ENCODE data around the gene POLD1.

POLD1 gene

GRCh38 chr19:50399368-50399745, 15.2 kb downstream of the POLD1 start:
- no peak overlapping the region for H3K27ac ChIP-seq (replicated peaks)
- DNase-seq (ENCODE audit: low read depth in 1 of 2, low spot score in 1 of 2): no peak
- H3K4me3 ChIP-seq (replicated peaks; ENCODE audit: insufficient read depth, low read length): no peak overlapping the region
- no peaks in the 10 kb centered on the region for H3K27me3 ChIP-seq (ENCODE audit: insufficient read depth, poor library complexity, severe bottlenecking)
- TF ChIP-seq POLR2AphosphoS5 (IDR thresholded peaks at IDR 0.05; ENCODE audit: low read depth) (no peak), CTCF (IDR thresholded peaks at IDR 0.05; ENCODE audit: insufficient read depth, low read length) (no peak), SPI1 (IDR thresholded peaks at IDR 0.05; ENCODE audit: borderline replicate concordance, low read depth) (no peak), REST (IDR thresholded peaks at IDR 0.05; ENCODE audit: insufficient replicate concordance, low read depth) (no peak), GABPA (IDR thresholded peaks at IDR 0.05; ENCODE audit: low read depth) (no peak)

- no peak for DNase-seq (ENCODE audit: low read depth in 1 of 2, low spot score in 1 of 2)
- TF ChIP-seq SPI1 (IDR thresholded peaks at IDR 0.05; ENCODE audit: borderline replicate concordance, low read depth): no peak
Observed at GRCh38 chr19:50401605-50402450, 17.7 kb downstream of the POLD1 start.

GRCh38 chr19:50402544-50403301, 18.6 kb downstream of the POLD1 start:
- H3K27me3 ChIP-seq (ENCODE audit: insufficient read depth, poor library complexity, severe bottlenecking): no peaks in the 10 kb centered on the region
- no peak for DNase-seq (ENCODE audit: low read depth in 1 of 2, low spot score in 1 of 2)
- H3K27ac ChIP-seq (replicated peaks): no peak overlapping the region
- TF ChIP-seq SPI1 (IDR thresholded peaks at IDR 0.05; ENCODE audit: borderline replicate concordance, low read depth) (no peak), POLR2AphosphoS5 (IDR thresholded peaks at IDR 0.05; ENCODE audit: low read depth) (peak; percentile 22; the same call in 1 of the 2 replicates), CTCF (IDR thresholded peaks at IDR 0.05; ENCODE audit: insufficient read depth, low read length) (no peak), REST (IDR thresholded peaks at IDR 0.05; ENCODE audit: insufficient replicate concordance, low read depth) (no peak), GABPA (IDR thresholded peaks at IDR 0.05; ENCODE audit: low read depth) (no peak)
- no peak overlapping the region for H3K4me3 ChIP-seq (replicated peaks; ENCODE audit: insufficient read depth, low read length)

More at GRCh38 chr19:50401605-50402450, 17.7 kb downstream of the POLD1 start:
- no peak overlapping the region for H3K4me3 ChIP-seq (replicated peaks; ENCODE audit: insufficient read depth, low read length)
- H3K27ac ChIP-seq (replicated peaks): no peak overlapping the region
- H3K27me3 ChIP-seq (ENCODE audit: insufficient read depth, poor library complexity, severe bottlenecking): no peaks in the 10 kb centered on the region

- H3K27me3 ChIP-seq (ENCODE audit: insufficient read depth, poor library complexity, severe bottlenecking): no peaks in the 10 kb centered on the region
- DNase-seq (ENCODE audit: low read depth in 1 of 2, low spot score in 1 of 2): no peak
- no peak overlapping the region for H3K4me3 ChIP-seq (replicated peaks; ENCODE audit: insufficient read depth, low read length)
- no peak overlapping the region for H3K27ac ChIP-seq (replicated peaks)
- TF ChIP-seq CTCF (IDR thresholded peaks at IDR 0.05; ENCODE audit: insufficient read depth, low read length) (no peak), SPI1 (IDR thresholded peaks at IDR 0.05; ENCODE audit: borderline replicate concordance, low read depth) (no peak)
Observed at GRCh38 chr19:50406156-50406820, 22.1 kb downstream of the POLD1 start.

Measured in HL-60 (cell line).